ENCODE data around the gene PJA2.

Gene PJA2

DNA sequence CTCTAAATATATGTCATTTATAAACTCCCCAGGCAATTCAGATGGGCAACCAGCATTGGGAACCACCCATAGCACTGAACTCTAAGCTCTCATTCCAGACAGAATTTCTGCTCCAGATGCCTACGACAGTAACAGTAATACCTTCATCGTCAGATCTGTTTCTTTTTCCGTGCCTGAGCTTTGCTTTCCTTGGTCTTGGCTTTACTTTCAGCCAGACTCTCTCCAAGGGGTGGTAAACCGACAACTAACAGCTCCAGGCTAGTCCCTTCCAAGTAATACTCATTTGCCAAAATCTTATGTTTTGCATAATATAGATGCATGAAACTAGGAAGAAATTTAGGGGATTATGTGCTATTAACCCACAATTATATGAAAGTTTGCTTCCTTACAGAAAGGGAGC, 102.3 kb downstream of the PJA2 start:
- DNase-seq (ENCODE audit: low read depth): no peak
- H3K4me3 ChIP-seq (ENCODE audit: control insufficient read depth, low read depth, low read length): no peak overlapping the region
- TF ChIP-seq, protein P1, sequence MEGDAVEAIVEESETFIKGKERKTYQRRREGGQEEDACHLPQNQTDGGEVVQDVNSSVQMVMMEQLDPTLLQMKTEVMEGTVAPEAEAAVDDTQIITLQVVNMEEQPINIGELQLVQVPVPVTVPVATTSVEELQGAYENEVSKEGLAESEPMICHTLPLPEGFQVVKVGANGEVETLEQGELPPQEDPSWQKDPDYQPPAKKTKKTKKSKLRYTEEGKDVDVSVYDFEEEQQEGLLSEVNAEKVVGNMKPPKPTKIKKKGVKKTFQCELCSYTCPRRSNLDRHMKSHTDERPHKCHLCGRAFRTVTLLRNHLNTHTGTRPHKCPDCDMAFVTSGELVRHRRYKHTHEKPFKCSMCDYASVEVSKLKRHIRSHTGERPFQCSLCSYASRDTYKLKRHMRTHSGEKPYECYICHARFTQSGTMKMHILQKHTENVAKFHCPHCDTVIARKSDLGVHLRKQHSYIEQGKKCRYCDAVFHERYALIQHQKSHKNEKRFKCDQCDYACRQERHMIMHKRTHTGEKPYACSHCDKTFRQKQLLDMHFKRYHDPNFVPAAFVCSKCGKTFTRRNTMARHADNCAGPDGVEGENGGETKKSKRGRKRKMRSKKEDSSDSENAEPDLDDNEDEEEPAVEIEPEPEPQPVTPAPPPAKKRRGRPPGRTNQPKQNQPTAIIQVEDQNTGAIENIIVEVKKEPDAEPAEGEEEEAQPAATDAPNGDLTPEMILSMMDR (conservative IDR thresholded peaks at IDR 0.05; ENCODE audit: control insufficient read depth, insufficient read depth, low read depth, low read length): no peak

DNA sequence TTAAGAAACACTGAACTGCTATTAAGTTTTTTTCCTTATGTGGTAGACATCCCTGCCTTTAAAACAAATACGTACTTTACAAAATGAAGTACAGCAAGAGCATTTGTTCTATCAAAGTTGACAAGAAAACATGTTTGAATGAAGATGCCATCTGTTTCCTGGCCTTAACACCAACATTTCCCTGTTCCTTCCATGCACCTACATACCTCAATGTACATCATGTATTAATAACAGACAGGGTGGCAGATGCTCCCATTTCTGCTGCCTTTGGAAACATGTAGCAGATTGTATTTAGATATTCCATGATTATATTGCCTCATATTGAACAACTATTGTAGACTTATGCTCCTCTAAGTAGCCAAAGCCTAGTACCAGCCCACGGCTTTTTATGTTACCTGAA, 104.4 kb downstream of the PJA2 start:
- TF ChIP-seq, protein P1 (conservative IDR thresholded peaks at IDR 0.05; ENCODE audit: control insufficient read depth, insufficient read depth, low read depth, low read length): no peak
- no peak overlapping the region for H3K4me3 ChIP-seq (ENCODE audit: control insufficient read depth, low read depth, low read length)
- DNase-seq (ENCODE audit: low read depth): no peak

DNA sequence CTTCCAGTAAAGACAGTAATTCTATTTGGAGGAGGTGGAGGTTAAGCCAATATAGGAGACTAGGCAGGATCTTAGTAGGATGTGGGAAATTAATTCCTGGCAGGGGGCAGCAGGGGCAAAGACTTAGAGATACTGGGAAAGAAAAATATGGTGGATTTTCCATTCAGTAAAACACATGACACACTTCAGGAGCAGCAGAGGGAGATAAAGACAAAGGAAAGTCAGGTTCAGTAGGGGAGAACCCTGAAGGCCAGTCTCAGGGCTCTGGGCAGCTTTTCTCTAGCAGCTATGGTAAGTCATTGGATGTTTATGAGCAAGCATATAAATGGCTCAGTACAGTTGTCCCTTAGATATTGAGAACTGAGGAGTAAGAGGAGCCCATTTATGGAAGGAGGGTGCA, 105.5 kb downstream of the PJA2 start:
- DNase-seq (ENCODE audit: low read depth): no peak
- no peak overlapping the region for H3K4me3 ChIP-seq (ENCODE audit: control insufficient read depth, low read depth, low read length)
- TF ChIP-seq, protein P1 (conservative IDR thresholded peaks at IDR 0.05; ENCODE audit: control insufficient read depth, insufficient read depth, low read depth, low read length): no peak

DNA sequence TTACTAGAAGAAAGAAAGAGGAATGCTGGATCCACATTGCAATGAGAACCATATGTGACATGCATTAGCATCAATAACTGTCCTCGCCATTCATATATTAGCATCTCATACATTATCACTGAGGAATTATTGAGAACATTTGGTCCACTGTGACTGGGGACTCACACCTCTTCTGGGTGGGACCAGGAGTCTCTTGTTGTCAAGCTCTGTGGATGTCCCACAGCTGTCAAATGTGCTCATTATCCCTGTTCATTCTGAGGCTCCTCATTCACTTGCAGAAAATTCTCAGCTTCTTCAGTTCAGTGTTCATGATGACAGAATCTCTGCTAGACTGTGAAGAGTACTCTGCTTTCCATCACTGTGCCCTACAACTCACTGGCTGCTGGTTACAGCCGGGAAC, 109.4 kb downstream of the PJA2 start:
- TF ChIP-seq, protein P1 (conservative IDR thresholded peaks at IDR 0.05; ENCODE audit: control insufficient read depth, insufficient read depth, low read depth, low read length): no peak
- no peak for DNase-seq (ENCODE audit: low read depth)
- no peak overlapping the region for H3K4me3 ChIP-seq (ENCODE audit: control insufficient read depth, low read depth, low read length)

DNA sequence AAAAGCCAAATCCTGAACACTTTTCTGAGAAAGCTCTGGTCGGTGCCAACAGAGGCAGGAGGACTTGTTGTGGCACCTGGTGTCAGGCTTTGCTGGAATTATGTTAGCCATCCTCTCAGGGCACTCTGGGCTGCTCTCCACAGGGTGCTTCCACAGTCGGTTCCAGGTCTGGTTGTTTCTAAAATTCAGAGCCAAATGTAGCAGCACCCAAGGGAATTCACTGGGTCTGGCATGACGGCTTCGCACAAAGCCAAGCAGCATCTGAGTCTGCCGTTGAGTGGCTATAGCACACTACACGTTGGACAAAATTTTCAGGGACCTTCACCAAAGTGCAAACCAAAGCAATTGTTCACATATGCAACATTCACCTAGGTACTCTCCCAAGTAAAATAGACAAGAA, 110.2 kb downstream of the PJA2 start:
- no peak for DNase-seq (ENCODE audit: low read depth)
- no peak overlapping the region for H3K4me3 ChIP-seq (ENCODE audit: control insufficient read depth, low read depth, low read length)
- TF ChIP-seq, protein P1 (conservative IDR thresholded peaks at IDR 0.05; ENCODE audit: control insufficient read depth, insufficient read depth, low read depth, low read length): no peak

DNA sequence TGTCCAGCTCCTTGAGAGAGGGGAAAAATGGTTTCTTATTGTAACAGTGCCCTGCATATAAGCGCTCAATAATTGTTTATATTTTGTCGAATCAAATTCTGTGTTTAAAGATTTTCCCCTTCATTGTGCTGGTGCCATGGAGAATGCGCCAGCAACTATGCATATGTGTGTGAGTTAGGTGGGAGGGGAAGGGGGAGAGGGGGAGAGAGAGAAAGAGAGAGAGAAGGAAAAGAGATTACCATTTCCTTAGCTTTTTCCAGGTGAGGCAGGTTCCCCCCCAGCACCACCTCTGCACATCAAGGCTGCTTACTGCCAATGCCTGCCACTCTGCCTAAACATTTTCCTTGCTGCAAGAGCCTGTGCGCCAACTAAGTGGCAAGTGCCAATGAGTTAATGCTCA, 111.0 kb downstream of the PJA2 start:
- no peak overlapping the region for H3K4me3 ChIP-seq (ENCODE audit: control insufficient read depth, low read depth, low read length)
- TF ChIP-seq, protein P1 (conservative IDR thresholded peaks at IDR 0.05; ENCODE audit: control insufficient read depth, insufficient read depth, low read depth, low read length): no peak
- DNase-seq (ENCODE audit: low read depth): no peak

DNA sequence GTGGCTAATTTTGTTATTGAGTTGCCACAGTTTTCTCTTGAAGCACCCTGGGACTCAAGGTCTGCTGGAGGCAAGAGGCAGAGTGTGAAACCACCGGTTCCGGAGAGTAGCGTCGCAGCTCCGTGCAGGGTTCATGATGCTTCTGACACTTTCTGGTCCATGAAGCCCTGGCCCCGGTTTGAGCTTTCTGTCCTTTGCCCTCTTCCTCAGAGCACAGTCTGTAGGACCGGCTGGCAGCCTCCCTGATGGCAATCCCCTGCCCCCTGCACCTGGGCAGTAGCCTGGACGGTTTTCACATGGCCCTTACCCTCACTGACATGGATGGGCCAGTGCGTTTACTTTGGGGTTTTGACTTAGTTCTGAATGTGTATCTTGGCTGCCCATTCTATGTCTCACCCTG, 111.9 kb downstream of the PJA2 start:
- H3K4me3 ChIP-seq (ENCODE audit: control insufficient read depth, low read depth, low read length): no peak overlapping the region
- TF ChIP-seq, protein P1 (conservative IDR thresholded peaks at IDR 0.05; ENCODE audit: control insufficient read depth, insufficient read depth, low read depth, low read length): no peak

More for the DNA sequence above, 111.9 kb downstream of the PJA2 start:
- no peak for DNase-seq (ENCODE audit: low read depth)

All from fibroblast of mammary gland (primary cell).